ENCODE results near the gene THSD7B.

The THSD7B gene

DNA sequence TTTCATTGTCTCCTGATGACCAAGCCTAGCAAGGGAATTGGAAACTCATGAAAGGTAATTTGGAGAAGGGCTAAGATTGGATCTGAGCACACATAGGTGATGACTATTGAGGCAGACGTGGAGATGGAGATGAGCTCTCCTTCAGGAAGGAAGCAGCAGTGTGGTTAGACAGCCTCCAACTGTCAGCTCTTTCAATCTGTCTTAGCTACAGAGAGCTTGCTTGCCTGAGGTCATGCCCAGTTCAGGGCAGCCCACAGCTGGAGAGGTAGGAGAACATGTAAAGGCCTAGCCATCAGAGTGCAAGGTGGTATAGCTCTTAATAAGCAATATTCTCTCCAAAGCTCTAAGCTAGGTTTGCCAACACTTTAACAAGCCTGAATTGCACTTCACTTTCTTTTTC lies 79.2 kb downstream of the THSD7B start:
- no peak for TF ChIP-seq CTCF (IDR thresholded peaks at IDR 0.05; ENCODE audit: low read depth, low read length, missing control alignments)
- no peak for DNase-seq (ENCODE audit: low read depth)
- H3K4me3 ChIP-seq (ENCODE audit: low read depth, low read length), result no peak overlapping the region

DNA sequence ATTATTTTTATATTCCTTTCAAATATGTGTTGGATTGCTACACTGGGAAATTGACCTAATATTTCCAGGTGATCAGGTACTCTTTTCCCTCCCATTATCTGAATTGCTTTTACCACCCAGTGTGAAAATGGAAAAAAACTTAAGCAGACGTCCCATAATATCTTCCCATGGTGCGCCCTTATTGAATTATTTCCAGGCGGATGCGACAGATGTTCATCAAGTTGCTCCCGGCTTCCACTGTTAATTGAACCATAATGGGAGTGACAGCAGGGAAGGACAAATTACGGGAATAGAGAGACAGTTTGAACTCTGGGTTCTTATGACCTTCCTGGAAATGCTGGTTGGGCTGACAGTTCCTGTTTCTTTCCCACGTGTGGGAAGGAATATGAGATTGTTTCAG lies 93.3 kb downstream of the THSD7B start:
- DNase-seq (ENCODE audit: low read depth), result no peak
- no peak for TF ChIP-seq CTCF (IDR thresholded peaks at IDR 0.05; ENCODE audit: low read depth, low read length, missing control alignments)
- H3K4me3 ChIP-seq (ENCODE audit: low read depth, low read length), result no peak overlapping the region

DNA sequence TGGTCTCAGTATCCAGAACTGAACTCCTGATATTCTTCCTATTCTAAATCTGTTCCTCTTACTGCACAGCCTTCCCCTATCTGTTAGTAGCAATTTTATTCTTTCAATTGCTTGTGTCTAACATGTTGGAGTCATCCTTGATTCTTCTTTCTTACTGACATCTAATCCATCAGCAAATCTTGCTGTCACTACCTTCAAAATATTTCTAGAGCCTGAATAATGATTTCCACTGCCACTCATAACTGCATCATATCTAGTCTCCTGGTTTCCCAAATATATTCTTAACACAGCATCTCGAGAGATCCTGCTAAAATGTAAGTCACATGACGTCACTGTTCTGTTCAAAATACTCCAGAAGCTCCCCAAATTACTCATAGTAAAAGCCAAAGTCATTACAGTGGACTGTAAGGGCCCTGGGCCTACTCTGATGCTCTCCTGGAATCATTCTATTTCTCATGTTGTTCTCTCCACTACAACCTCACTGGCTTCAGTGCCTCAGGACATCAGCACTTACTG lies 95.2 kb downstream of the THSD7B start:
- TF ChIP-seq CTCF (IDR thresholded peaks at IDR 0.05; ENCODE audit: low read depth, low read length, missing control alignments), result no peak
- no peak overlapping the region for H3K4me3 ChIP-seq (ENCODE audit: low read depth, low read length)
- DNase-seq (ENCODE audit: low read depth), result no peak

GRCh38 chr2:136863468-136863867 lies 98.1 kb downstream of the THSD7B start:
- TF ChIP-seq CTCF (IDR thresholded peaks at IDR 0.05; ENCODE audit: low read depth, low read length, missing control alignments), result no peak
- H3K4me3 ChIP-seq (ENCODE audit: low read depth, low read length), result no peak overlapping the region
- DNase-seq (ENCODE audit: low read depth), result no peak

- H3K4me3 ChIP-seq (ENCODE audit: low read depth, low read length), result no peak overlapping the region
- no peak for TF ChIP-seq CTCF (IDR thresholded peaks at IDR 0.05; ENCODE audit: low read depth, low read length, missing control alignments)
- no peak for DNase-seq (ENCODE audit: low read depth)
Observed at GRCh38 chr2:136863874-136864273, 98.5 kb downstream of the THSD7B start.

DNA sequence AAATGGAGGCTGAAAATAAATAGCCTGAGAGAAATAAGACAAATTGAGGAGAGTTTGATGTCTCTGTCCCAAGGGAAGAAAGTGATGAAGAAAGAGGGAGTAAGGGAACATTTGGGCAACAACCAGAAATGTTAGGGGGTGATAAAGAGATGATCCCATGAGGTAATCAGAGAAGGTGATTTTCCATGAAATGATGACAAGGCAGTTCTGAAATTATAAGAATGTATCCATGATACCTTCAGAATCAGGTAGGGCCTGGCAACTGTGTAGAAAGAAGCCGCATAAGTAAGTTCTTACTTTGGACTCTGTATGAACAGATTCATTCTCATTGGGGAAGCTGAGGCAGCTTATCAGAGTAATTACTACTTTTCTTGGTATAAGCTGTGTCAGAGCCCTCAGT lies 106.1 kb downstream of the THSD7B start:
- H3K4me3 ChIP-seq (ENCODE audit: low read depth, low read length), result no peak overlapping the region
- no peak for TF ChIP-seq CTCF (IDR thresholded peaks at IDR 0.05; ENCODE audit: low read depth, low read length, missing control alignments)
- DNase-seq (ENCODE audit: low read depth), result no peak

DNA sequence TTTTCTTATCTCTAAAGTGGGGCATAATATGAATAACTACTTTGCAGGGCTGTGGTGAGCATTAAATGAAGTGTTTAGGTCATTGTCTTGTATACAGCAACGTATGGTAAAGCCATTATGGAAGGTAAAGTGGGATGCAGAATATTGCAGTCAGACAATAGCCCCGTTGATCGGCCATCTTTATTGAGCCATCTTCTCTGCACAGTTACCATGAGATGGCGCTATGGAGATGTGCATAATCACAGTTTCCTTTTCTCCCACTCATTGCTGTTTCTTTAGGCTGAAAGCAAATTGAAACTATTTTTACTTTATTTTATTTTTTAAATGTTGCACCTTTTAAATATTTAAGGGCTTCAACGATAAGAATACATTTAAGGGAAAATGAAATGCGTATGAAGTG lies 108.9 kb downstream of the THSD7B start:
- peak; percentile 53 for TF ChIP-seq CTCF (IDR thresholded peaks at IDR 0.05; ENCODE audit: low read depth, low read length, missing control alignments)
- DNase-seq (ENCODE audit: low read depth), result no peak
- no peak overlapping the region for H3K4me3 ChIP-seq (ENCODE audit: low read depth, low read length)

All from GM12864 (cell line).